Measurements from ENCODE around the gene FAT1. TPM values are rescaled to one million over a fixed set of nuclear protein-coding genes. Genes with fewer than 3 reads are reported as not detected.

FAT1 gene
- total and polyA plus RNA-seq, 9 of the 15 experiments (the other 6 are each of a cell fraction or from before 2014, with no cell fraction given) = 6.0 to 38.4 (median 21.4) TPM

GRCh38 chr4:186719925-186720694, 3.5 kb downstream of the FAT1 start:
- FAIRE-seq = peak; percentile 66
- no peak overlapping the region for H3K27ac ChIP-seq (ENCODE audit: extremely low read depth, low read depth, low read length)
- H3K4me1 ChIP-seq (replicated peaks in 1 of 2; ENCODE audit: control insufficient read depth in 2 of 2, insufficient read depth in 2 of 2, low read length in 2 of 2) = peaks cover 5 to 21% of the 10 kb centered on the region in 2 experiments; a peak in 4 of 5 replicates
- ChIA-PET CTCF (ENCODE audit: low intra/inter-chr PET ratio) (no interaction called here), POLR2A (no interaction called here)
- no peaks in the 10 kb centered on the region for H3K9me1 ChIP-seq (ENCODE audit: control insufficient read depth, insufficient read depth, low read length)
- WGBS (ENCODE audit: insufficient coverage, low coverage, missing lambda C conversion rate) = 39% methylated on average over 4 of the region's 4 CpGs
- peaks cover 14% of the 10 kb centered on the region for H3K9me3 ChIP-seq (replicated peaks; ENCODE audit: control insufficient read depth, insufficient read depth, low read depth, low read length)
- peaks cover 4 to 10% of the 10 kb centered on the region in 2 experiments; a peak in 4 of 5 replicates for H3K27me3 ChIP-seq (ENCODE audit: control insufficient read depth in 2 of 2, insufficient read depth in 2 of 2, low read length in 2 of 2)
- BruUV-seq (replicated peaks) = no TSS peak
- no peaks in the 10 kb centered on the region for H3K36me3 ChIP-seq (ENCODE audit: control insufficient read depth, insufficient read depth, low read length)
- H2AFZ ChIP-seq (ENCODE audit: low read depth, low read length) = no peak overlapping the region
- H3K9ac ChIP-seq (ENCODE audit: insufficient read depth in 1 of 2, low read depth in 2 of 2, low read length in 2 of 2) = no peak overlapping the region
- H3K4me2 ChIP-seq (ENCODE audit: insufficient read depth, low read length) = no peak overlapping the region
- intact Hi-C loops (cut with micrococcal nuclease) = loop anchor here (1.0 to 10.0 kb wide), 4 partner anchors 345 to 885 kb away; no protein-coding TSS in a partner anchor
- no peak overlapping the region for H3K4me3 ChIP-seq
- no peaks in the 10 kb centered on the region for H4K20me1 ChIP-seq (replicated peaks; ENCODE audit: control insufficient read depth, insufficient read depth, low read length)
- in situ Hi-C loops (cut with MboI) = loop anchor here (10.0 kb wide), 1 partner anchor 835 kb away; no protein-coding TSS in a partner anchor
- peaks cover 19% of the 10 kb centered on the region; the same call in 2 of the 3 replicates for H3K79me2 ChIP-seq (ENCODE audit: control insufficient read depth, insufficient read depth, low read length)
- DNase-seq (ENCODE audit: extremely low read depth in 1 of 4, low spot score in 3 of 4) = peak; percentile 35 to 73 (median 42)
- no peak for ATAC-seq
- TF ChIP-seq PKNOX1 (IDR thresholded peaks at IDR 0.05) (no peak), CBX3 (IDR thresholded peaks at IDR 0.05; ENCODE audit: borderline replicate concordance in 1 of 2, low read length in 2 of 2) (peak in 1 of 2 experiments; percentile 99; a peak in 2 of 3 replicates), ZBTB40 (IDR thresholded peaks at IDR 0.05) (no peak), ZBTB40 (CRISPR knock-in tag; IDR thresholded peaks at IDR 0.05) (no peak), TRIM24 (IDR thresholded peaks at IDR 0.05) (0 out of 4 replicates have a peak, but pooled peaks of 1 of the 2 experiments have one; percentile 38), HES1 (IDR thresholded peaks at IDR 0.05; ENCODE audit: low read depth) (no peak), TEAD1 (CRISPR knock-in tag; IDR thresholded peaks at IDR 0.05) (no peak), RBM14 (IDR thresholded peaks at IDR 0.05; ENCODE audit: borderline replicate concordance, insufficient read depth, low read depth, low read length) (no peak), CBX5 (IDR thresholded peaks at IDR 0.05; ENCODE audit: borderline replicate concordance, low read depth) (peak; percentile 90), GATA2 (CRISPR knock-in tag; IDR thresholded peaks at IDR 0.05) (no peak), FOXP1 (CRISPR knock-in tag; IDR thresholded peaks at IDR 0.05) (no peak)
